NCI-H2029 (cell line): ENCODE measurements around the gene CCDC87.
A peak's percentile ranks its signal among the peaks of the same experiment; 100 is the strongest.
"Not testable (repeated sequence)": the region's sequence is repeated elsewhere in the genome, so short reads cannot be mapped to it uniquely, and the experiment has no call there.

Source experiments
- DNase-seq: peaks from one replicate; lab custom pipeline; 2025; lab: John Stamatoyannopoulos, UW

Gene CCDC87

DNA sequence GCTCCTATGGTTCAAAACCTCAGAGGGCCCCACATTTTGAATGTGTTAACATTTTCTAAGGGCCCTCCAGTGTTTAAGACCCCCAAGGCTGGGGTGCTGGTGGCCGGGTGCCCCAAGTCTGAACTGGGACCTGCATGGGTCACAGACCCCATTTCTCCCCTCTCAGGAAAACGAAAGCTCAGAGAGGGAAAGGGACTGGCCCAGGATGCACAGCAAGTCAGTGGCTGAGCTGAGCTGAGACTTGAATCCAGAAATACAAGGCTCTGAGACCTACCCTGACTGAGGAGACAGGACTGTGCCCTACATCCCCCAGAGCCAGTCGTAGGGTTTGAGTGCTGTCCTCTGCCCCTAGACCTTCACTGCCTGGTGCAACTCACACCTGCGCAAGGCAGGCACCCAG, 42.0 kb downstream of the CCDC87 start:
- no peak for DNase-seq

GRCh38 chr11:66549696-66550095, 43.2 kb downstream of the CCDC87 start:
- no peak for DNase-seq

GRCh38 chr11:66548774-66549630, 43.9 kb downstream of the CCDC87 start:
- DNase-seq = no peak

GRCh38 chr11:66548041-66548440, 44.8 kb downstream of the CCDC87 start:
- no peak for DNase-seq

- no peak for DNase-seq
These were observed 45.2 kb downstream of the CCDC87 start for GRCh38 chr11:66547662-66548009.

GRCh38 chr11:66546966-66547661, 45.7 kb downstream of the CCDC87 start:
- DNase-seq = no peak

GRCh38 chr11:66546368-66546965, 46.4 kb downstream of the CCDC87 start, which contains the start of gene ACTN3:
Gene ACTN3, plus strand, starts transcription at chr11:66546903. Its CDS starts 35 bp downstream, at chr11:66546938.
- DNase-seq = no peak

DNA sequence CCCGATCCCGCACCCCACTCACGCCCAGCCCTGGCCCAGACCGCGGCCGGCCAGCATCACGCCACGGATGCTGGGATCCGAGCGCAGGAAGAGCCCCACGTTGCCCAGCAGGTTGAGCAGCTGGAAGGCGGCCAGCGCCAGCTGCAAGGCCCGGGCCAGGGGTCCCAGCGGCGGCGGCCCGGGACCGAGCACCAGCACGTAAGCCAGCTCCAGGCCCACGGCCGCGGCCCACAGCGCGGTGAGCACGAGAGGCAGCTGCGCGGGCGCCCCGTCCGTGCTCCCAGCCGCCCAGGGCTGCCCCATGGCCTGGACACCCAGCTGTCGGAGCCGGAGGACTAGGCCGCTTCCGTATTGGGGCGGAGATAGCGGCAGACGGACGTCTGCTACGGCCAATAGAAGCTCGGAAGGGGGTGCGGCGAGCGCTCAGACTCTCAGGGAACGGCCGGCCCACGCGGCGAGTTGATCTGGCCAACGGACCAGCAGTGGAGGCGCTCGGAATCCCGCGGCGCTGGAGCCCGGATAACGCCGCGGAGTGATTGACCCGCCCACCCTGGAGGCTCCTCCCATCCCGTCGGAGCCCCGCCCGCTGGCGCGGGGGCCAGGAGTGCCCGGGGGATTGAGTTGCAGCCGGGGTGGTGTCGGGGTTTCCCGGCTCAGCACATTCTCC, 47.0 kb downstream of the CCDC87 start, which contains the start of gene ZDHHC24:
ZDHHC24 (minus strand) TSS at position 348 of the 667 bp plus-strand sequence; CDS start at position 303, 45 bp downstream.
- peak; percentile 95 for DNase-seq

- DNase-seq = not testable (repeated sequence)
These were observed 47.9 kb downstream of the CCDC87 start for GRCh38 chr11:66544952-66545351.

DNA sequence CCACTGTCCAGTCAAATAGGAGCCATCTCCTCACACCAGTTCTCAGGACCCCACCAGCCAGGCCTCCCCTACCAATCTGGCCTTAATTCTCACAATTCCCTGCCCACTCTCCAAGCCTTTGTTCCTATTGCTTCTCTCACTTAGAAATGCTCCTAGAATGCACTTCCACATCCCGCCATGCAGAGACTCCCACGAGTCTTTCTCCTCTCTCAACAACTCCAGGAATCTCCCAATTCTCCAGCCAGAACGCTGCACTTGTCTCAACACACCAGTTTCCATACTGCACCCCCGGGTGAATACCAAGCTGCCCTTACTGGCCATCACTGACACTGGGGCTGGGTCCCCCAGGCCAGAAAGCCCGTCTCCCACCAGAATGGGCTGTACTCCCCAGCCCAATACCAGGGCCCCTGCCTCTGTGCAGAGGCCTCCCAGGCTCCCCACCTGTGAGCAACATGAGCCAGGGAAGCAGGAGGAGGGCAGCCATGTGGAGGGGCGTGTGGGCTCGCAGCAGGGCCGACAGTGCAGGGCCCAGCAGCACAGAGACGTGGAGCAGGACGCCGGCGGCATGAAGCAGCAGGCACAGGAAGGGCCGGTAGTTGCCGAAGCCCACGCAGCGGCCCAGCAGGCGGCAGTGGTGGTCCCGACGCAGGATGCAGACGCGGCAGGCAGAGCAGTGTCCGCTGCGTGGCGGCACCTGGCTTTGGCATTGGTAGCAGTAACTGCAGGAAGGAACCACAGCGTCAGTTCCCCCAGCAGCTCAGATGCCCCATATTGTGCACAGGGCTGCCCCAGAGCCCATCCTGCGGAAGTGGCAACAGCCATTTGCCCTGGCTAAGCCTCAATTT, 49.4 kb downstream of the CCDC87 start:
- no peak for DNase-seq

DNA sequence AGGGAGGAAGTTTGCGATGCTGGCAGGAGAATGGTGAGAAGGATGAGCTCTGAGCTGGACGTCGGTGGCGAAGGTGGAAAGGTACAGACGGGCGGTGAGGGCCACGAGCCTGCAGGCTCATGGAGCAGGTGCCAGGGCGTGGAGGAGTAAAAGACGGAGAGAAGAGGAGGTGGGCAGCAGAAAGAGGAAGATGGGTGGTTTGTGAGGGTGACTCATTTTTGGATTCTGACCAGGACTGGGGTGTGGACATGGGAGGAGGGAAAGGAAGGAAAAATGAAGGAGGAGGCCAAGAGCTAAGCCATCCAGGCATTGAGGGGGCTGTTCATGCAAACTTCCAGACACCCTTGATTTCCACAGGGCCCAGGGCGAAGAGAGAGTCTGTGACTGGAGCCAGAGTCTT, 50.5 kb downstream of the CCDC87 start:
- no peak for DNase-seq

DNA sequence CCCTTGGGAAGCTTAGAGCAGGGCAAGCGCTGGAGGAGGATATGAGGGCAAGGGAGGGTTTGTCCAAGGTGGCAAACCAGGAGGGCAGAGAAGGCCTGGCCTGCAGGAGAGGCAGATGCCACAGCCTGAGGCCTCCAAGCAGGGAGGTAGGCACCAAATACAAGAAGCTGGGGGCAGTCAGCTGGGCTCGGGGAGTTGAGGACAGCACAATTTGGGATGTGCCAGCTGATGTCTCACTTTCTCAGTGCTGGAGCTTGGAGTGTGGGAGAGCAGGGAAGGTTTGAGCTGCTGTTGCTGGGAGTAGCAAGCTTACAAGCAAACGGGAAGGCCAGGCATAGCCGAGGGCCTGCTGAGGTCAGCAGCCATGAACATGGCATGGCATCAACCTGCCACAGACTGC, 51.0 kb downstream of the CCDC87 start:
- no peak for DNase-seq

GRCh38 chr11:66540598-66540997, 52.3 kb downstream of the CCDC87 start:
- DNase-seq = not testable (repeated sequence)
